ENCODE measurements around the gene RNF182. TPM values are rescaled to one million over a fixed set of nuclear protein-coding genes. Genes with fewer than 3 reads are reported as not detected.
"Not testable (repeated sequence)": the region's sequence is repeated elsewhere in the genome, so short reads cannot be mapped to it uniquely, and the experiment has no call there.

Gene RNF182
- total and polyA plus RNA-seq, 2 donors (not counting 1 experiment from before 2014, with no cell fraction given): 0.10 TPM; not detected in 1

DNA sequence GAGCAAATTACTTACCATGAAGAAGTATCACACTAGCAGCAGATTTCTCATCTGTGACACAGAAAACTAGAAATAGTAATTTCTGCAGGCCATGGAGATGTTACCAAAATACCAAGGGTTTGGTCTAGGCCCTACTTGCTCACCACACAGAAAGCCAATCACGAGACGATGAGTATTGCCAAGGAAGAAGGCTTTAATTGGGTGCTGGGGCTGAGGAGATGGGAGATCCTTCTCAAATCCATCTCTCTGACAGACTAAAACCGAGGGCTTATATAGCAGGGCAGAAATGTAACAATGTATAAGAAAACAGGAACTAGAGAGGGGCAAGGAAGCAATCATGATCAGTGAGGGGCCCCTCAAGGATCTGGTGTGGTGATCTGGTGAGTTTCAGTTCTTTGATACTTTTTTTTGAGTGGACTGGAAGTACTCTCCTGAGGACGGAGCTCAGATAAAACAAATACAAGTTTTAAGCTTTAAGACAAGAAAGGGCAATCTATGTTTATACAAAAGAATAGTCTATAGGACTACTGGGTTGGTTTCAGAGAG lies 40.9 kb downstream of the RNF182 start:
- no peak for TF ChIP-seq EZH2 (IDR thresholded peaks at IDR 0.05; ENCODE audit: borderline replicate concordance, insufficient read depth, low read depth, low read length, poor library complexity, severe bottlenecking)
- TF ChIP-seq, protein P1, sequence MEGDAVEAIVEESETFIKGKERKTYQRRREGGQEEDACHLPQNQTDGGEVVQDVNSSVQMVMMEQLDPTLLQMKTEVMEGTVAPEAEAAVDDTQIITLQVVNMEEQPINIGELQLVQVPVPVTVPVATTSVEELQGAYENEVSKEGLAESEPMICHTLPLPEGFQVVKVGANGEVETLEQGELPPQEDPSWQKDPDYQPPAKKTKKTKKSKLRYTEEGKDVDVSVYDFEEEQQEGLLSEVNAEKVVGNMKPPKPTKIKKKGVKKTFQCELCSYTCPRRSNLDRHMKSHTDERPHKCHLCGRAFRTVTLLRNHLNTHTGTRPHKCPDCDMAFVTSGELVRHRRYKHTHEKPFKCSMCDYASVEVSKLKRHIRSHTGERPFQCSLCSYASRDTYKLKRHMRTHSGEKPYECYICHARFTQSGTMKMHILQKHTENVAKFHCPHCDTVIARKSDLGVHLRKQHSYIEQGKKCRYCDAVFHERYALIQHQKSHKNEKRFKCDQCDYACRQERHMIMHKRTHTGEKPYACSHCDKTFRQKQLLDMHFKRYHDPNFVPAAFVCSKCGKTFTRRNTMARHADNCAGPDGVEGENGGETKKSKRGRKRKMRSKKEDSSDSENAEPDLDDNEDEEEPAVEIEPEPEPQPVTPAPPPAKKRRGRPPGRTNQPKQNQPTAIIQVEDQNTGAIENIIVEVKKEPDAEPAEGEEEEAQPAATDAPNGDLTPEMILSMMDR (IDR thresholded peaks at IDR 0.05): no peak
- no peak overlapping the region for H3K27ac Mint-ChIP-seq
- no peaks in the 10 kb centered on the region for H3K79me2 ChIP-seq (ENCODE audit: control insufficient read depth, insufficient read depth, low read length)
- H3K27me3 Mint-ChIP-seq: peaks cover 51% of the 10 kb centered on the region
- H3K4me3 Mint-ChIP-seq: no peak overlapping the region
- H3K9ac ChIP-seq (ENCODE audit: low read length): no peak overlapping the region
- H3K9me3 ChIP-seq (ENCODE audit: control extremely low read depth in 1 of 3, control insufficient read depth in 2 of 3, insufficient read depth in 1 of 3, low read length in 2 of 3): peaks cover 2 to 10% (median 10%) of the 10 kb centered on the region in 3 donors
- H3K27ac ChIP-seq (ENCODE audit: low read length in 2 of 2): no peak overlapping the region
- ChIA-PET POLR2A (no interaction called here), CTCF (no interaction called here)
- H3K4me1 ChIP-seq (ENCODE audit: control insufficient read depth in 2 of 2, insufficient read depth in 2 of 2, low read length in 2 of 2): peaks cover 0 to 8% of the 10 kb centered on the region in 2 donors
- peaks cover 0 to 20% (median 18%) of the 10 kb centered on the region in 4 experiments for H3K27me3 ChIP-seq (replicated peaks in 1 of 4; ENCODE audit: control extremely low read depth in 1 of 4, control insufficient read depth in 3 of 4, insufficient read depth in 4 of 4, low read length in 3 of 4)
- peaks cover 5% of the 10 kb centered on the region for H3K9me3 Mint-ChIP-seq (ENCODE audit: insufficient read depth)
- no peaks in the 10 kb centered on the region for H3K36me3 ChIP-seq (replicated peaks in 1 of 2; ENCODE audit: control extremely low read depth in 1 of 2, control insufficient read depth in 1 of 2, extremely low read depth in 1 of 2, insufficient read depth in 2 of 2, low read length in 1 of 2)
- H2AFZ ChIP-seq (ENCODE audit: insufficient read depth, low read depth, low read length, poor library complexity, severe bottlenecking): no peak overlapping the region
- no peak overlapping the region for H3K4me3 ChIP-seq (ENCODE audit: control extremely low read depth in 1 of 5, extremely low read depth in 1 of 5, insufficient read depth in 1 of 5, low read depth in 2 of 5, low read length in 4 of 5)
- H3K4me1 Mint-ChIP-seq: no peaks in the 10 kb centered on the region
- ATAC-seq (ENCODE audit: low read depth) (no peak), DNase-seq (peak; percentile 4)
- WGBS (ENCODE audit: insufficient coverage): no CpG with 5 or more reads among the region's 4 CpGs
- H4K20me1 ChIP-seq (ENCODE audit: control insufficient read depth, insufficient read depth, low read length, poor library complexity, severe bottlenecking): no peaks in the 10 kb centered on the region
- H3K4me2 ChIP-seq (replicated peaks; ENCODE audit: low read depth, low read length, poor library complexity, severe bottlenecking): no peak overlapping the region
- intact Hi-C loops (cut with micrococcal nuclease): no loop called here

DNA sequence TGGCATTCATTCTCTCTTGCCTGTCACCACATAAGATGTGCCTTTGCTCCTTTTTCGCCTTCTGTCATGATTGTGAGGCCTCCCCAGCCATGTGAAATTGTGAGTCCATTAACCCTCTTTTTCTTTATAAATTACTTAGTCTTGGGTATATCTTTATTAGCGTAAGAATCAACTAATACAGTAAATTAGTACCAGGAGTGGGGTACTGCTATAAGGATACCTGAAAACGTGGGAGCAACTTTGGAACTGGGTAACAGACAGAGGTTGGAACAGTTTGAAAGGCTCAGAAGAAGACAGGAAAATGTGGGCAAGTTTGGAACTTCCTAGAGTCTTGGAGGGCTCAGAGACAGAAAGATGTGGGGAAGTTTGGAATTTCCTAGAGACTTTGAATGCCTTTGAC lies 46.6 kb downstream of the RNF182 start:
- POLR2A ChIA-PET: no interaction called here
- H3K27me3 Mint-ChIP-seq: peaks cover 32% of the 10 kb centered on the region
- intact Hi-C loops (cut with micrococcal nuclease): no loop called here
- Histone ChIP-seq H3K9me3 (ENCODE audit: control extremely low read depth in 1 of 3, control insufficient read depth in 2 of 3, insufficient read depth in 1 of 3, low read length in 2 of 3) (peaks cover 2 to 26% (median 24%) of the 10 kb centered on the region in 3 donors), H2AFZ (ENCODE audit: insufficient read depth, low read depth, low read length, poor library complexity, severe bottlenecking) (no peak overlapping the region), H3K79me2 (ENCODE audit: control insufficient read depth, insufficient read depth, low read length) (no peaks in the 10 kb centered on the region), H3K9ac (ENCODE audit: low read length) (no peak overlapping the region), H3K36me3 (replicated peaks in 1 of 2; ENCODE audit: control extremely low read depth in 1 of 2, control insufficient read depth in 1 of 2, extremely low read depth in 1 of 2, insufficient read depth in 2 of 2, low read length in 1 of 2) (no peaks in the 10 kb centered on the region), H3K4me1 (ENCODE audit: control insufficient read depth in 2 of 2, insufficient read depth in 2 of 2, low read length in 2 of 2) (no peaks in the 10 kb centered on the region), H3K27me3 (replicated peaks in 1 of 4; ENCODE audit: control extremely low read depth in 1 of 4, control insufficient read depth in 3 of 4, insufficient read depth in 4 of 4, low read length in 3 of 4) (peaks cover 0 to 7% (median 1%) of the 10 kb centered on the region in 4 experiments), H3K4me2 (replicated peaks; ENCODE audit: low read depth, low read length, poor library complexity, severe bottlenecking) (no peak overlapping the region), H3K27ac (ENCODE audit: low read length in 2 of 2) (no peak overlapping the region), H3K4me3 (ENCODE audit: control extremely low read depth in 1 of 5, extremely low read depth in 1 of 5, insufficient read depth in 1 of 5, low read depth in 2 of 5, low read length in 4 of 5) (no peak overlapping the region), H4K20me1 (ENCODE audit: control insufficient read depth, insufficient read depth, low read length, poor library complexity, severe bottlenecking) (no peaks in the 10 kb centered on the region)
- ATAC-seq (ENCODE audit: low read depth): no peak
- CTCF ChIA-PET: no interaction called here
- peaks cover 17% of the 10 kb centered on the region for H3K9me3 Mint-ChIP-seq (ENCODE audit: insufficient read depth)
- H3K4me3 Mint-ChIP-seq: no peak overlapping the region
- no peak for DNase-seq
- 80% methylated on average over 2 of the region's 3 CpGs for WGBS (ENCODE audit: insufficient coverage)
- H3K4me1 Mint-ChIP-seq: no peaks in the 10 kb centered on the region
- no peak overlapping the region for H3K27ac Mint-ChIP-seq
- TF ChIP-seq, protein P1 (IDR thresholded peaks at IDR 0.05): no peak

DNA sequence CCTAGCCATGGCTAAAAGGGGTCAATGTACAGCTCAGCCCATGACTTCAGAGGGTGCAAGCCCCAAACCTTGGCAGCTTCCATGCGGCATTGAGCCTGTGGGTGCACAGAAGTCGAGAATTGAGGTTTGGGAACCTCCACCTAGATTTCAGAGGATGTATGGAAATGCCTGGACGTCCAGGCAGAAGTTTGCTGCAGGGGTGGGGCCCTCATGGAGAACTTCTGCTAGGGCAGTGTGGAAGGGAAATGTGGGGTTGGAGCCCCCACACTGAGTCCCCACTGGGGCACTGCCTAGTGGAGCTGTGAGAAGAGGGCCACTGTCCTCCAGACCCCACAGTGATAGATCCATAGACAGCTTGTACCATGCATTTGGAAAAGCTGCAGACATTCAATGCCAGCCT lies 47.9 kb downstream of the RNF182 start:
- intact Hi-C loops (cut with micrococcal nuclease); CTCF ChIA-PET; H3K4me2 ChIP-seq (replicated peaks; ENCODE audit: low read depth, low read length, poor library complexity, severe bottlenecking); H3K27me3 ChIP-seq (replicated peaks in 1 of 4; ENCODE audit: control extremely low read depth in 1 of 4, control insufficient read depth in 3 of 4, insufficient read depth in 4 of 4, low read length in 3 of 4); H3K79me2 ChIP-seq (ENCODE audit: control insufficient read depth, insufficient read depth, low read length); H3K4me1 Mint-ChIP-seq; H3K4me3 ChIP-seq (ENCODE audit: control extremely low read depth in 1 of 5, extremely low read depth in 1 of 5, insufficient read depth in 1 of 5, low read depth in 2 of 5, low read length in 4 of 5); POLR2A ChIA-PET; H2AFZ ChIP-seq (ENCODE audit: insufficient read depth, low read depth, low read length, poor library complexity, severe bottlenecking); H3K9ac ChIP-seq (ENCODE audit: low read length); H3K4me3 Mint-ChIP-seq; H3K27ac ChIP-seq (ENCODE audit: low read length in 2 of 2); H3K36me3 ChIP-seq (replicated peaks in 1 of 2; ENCODE audit: control extremely low read depth in 1 of 2, control insufficient read depth in 1 of 2, extremely low read depth in 1 of 2, insufficient read depth in 2 of 2, low read length in 1 of 2); DNase-seq; H3K27ac Mint-ChIP-seq; H4K20me1 ChIP-seq (ENCODE audit: control insufficient read depth, insufficient read depth, low read length, poor library complexity, severe bottlenecking); ATAC-seq (ENCODE audit: low read depth); H3K4me1 ChIP-seq (ENCODE audit: control insufficient read depth in 2 of 2, insufficient read depth in 2 of 2, low read length in 2 of 2): not testable (repeated sequence)
- 80% methylated on average over 2 of the region's 3 CpGs for WGBS (ENCODE audit: insufficient coverage)
- Mint-ChIP-seq H3K27me3 (peaks cover 41% of the 10 kb centered on the region), H3K9me3 (ENCODE audit: insufficient read depth) (peaks cover 17% of the 10 kb centered on the region)
- H3K9me3 ChIP-seq (ENCODE audit: control extremely low read depth in 1 of 3, control insufficient read depth in 2 of 3, insufficient read depth in 1 of 3, low read length in 2 of 3): peaks cover 2 to 24% (median 22%) of the 10 kb centered on the region in 3 donors

All from B cell (primary cell).